Measurements from ENCODE around the gene TUBD1. TPM values are rescaled to one million over a fixed set of nuclear protein-coding genes. Genes with fewer than 3 reads are reported as not detected.
"Not testable (repeated sequence)": the region's sequence is repeated elsewhere in the genome, so short reads cannot be mapped to it uniquely, and the experiment has no call there.

The TUBD1 gene
- total and polyA plus RNA-seq, 12 donors = 4.0 to 10.4 (median 6.6) TPM

DNA sequence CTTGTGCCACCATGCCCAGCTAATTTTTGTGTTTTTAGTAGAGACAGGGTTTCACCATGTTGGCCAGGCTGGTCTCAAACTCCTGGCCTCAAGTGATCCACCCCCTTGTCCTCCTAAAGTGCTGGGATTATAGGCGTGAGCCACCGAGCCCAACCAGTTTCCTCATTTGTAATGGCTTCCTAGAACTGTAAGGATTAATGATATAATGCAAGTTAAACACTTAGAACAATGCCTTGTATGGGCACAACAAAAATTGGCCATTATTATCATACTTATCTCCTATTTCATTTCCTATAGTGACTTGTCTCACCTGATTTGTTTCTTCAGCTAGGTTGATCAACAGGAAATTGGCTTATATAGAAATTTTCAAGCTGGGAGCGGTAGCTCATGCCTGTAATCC, 14.1 kb downstream of the TUBD1 start:
- Histone ChIP-seq H3K4me1 (peaks cover 0 to 3% (median 0%) of the 10 kb centered on the region in 9 donors), H3K4me3 (no peak overlapping the region), H3K27ac (no peak overlapping the region), H3K27me3 (no peaks in the 10 kb centered on the region), H3K36me3 (peaks cover 0 to 100% (median 40%) of the 10 kb centered on the region in 9 donors), H3K9me3 (no peaks in the 10 kb centered on the region)
- no peak for ATAC-seq
- 87 to 91% methylated on average over 3 of the region's 3 CpGs for whole genome bisulfite sequencing, 2 donors
- TF ChIP-seq, protein P1, sequence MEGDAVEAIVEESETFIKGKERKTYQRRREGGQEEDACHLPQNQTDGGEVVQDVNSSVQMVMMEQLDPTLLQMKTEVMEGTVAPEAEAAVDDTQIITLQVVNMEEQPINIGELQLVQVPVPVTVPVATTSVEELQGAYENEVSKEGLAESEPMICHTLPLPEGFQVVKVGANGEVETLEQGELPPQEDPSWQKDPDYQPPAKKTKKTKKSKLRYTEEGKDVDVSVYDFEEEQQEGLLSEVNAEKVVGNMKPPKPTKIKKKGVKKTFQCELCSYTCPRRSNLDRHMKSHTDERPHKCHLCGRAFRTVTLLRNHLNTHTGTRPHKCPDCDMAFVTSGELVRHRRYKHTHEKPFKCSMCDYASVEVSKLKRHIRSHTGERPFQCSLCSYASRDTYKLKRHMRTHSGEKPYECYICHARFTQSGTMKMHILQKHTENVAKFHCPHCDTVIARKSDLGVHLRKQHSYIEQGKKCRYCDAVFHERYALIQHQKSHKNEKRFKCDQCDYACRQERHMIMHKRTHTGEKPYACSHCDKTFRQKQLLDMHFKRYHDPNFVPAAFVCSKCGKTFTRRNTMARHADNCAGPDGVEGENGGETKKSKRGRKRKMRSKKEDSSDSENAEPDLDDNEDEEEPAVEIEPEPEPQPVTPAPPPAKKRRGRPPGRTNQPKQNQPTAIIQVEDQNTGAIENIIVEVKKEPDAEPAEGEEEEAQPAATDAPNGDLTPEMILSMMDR (IDR thresholded peaks at IDR 0.05) = no peak
- no peak for DNase-seq
- intact Hi-C loops (cut with DNase I) = no loop called here

DNA sequence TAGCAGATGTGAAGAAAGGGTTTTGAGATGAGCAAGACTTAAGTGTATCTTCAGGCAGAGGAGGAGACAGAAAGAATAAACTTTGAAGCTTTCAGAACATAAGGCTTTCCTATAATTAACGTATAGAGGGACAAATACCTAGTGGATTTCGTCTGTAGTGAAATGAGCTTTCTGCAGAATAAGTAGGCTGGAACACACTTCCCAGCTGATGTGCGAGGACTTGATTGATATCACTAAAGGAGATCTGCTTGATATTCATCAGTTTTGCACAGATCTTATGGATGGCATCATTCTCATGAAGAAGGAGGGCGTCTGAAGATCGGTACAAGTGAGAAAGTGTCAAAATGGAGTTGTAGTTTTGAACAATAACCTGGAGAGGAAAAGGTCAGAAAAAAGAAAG, 14.8 kb downstream of the TUBD1 start:
- H3K4me3 ChIP-seq = no peak overlapping the region
- no peaks in the 10 kb centered on the region for H3K27me3 ChIP-seq
- ATAC-seq (no peak), DNase-seq (no peak)
- H3K9me3 ChIP-seq = no peaks in the 10 kb centered on the region
- peaks cover 0 to 100% (median 34%) of the 10 kb centered on the region in 9 donors for H3K36me3 ChIP-seq
- H3K27ac ChIP-seq = no peak overlapping the region
- peaks cover 0 to 3% (median 0%) of the 10 kb centered on the region in 9 donors for H3K4me1 ChIP-seq
- intact Hi-C loops (cut with DNase I) = no loop called here
- TF ChIP-seq, protein P1 (IDR thresholded peaks at IDR 0.05) = no peak
- 89 to 92% methylated on average over 5 of the region's 5 CpGs for WGBS, 2 donors

DNA sequence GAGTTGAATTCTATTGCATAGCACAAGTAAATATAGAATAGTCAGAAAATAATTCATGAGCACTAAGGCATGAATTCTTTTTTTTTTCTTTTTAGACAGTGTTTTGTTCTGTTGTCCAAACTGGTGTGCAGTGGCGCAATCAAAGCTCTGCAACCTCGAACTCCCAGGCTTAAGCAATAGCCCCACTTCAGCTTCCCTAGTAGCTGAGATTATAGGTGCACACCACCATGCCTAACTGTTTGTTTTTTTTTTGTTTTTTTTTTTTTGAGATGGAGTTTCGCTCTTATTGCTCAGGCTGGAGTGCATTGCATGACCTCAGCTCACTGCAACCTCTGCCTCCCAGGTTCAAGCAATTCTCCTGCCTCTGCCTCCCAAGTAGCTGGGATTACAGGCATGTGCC, 16.6 kb downstream of the TUBD1 start:
- peaks cover 0 to 3% (median 0%) of the 10 kb centered on the region in 9 donors for H3K4me1 ChIP-seq
- H3K9me3 ChIP-seq = no peaks in the 10 kb centered on the region
- no peak for DNase-seq
- TF ChIP-seq, protein P1 (IDR thresholded peaks at IDR 0.05) = no peak
- H3K4me3 ChIP-seq = no peak overlapping the region
- no peak for ATAC-seq
- no peak overlapping the region for H3K27ac ChIP-seq
- 89 to 96% methylated on average over 3 of the region's 3 CpGs for WGBS, 2 donors
- no peaks in the 10 kb centered on the region for H3K27me3 ChIP-seq
- peaks cover 0 to 100% (median 29%) of the 10 kb centered on the region in 9 donors for H3K36me3 ChIP-seq
- intact Hi-C loops (cut with DNase I) = no loop called here

DNA sequence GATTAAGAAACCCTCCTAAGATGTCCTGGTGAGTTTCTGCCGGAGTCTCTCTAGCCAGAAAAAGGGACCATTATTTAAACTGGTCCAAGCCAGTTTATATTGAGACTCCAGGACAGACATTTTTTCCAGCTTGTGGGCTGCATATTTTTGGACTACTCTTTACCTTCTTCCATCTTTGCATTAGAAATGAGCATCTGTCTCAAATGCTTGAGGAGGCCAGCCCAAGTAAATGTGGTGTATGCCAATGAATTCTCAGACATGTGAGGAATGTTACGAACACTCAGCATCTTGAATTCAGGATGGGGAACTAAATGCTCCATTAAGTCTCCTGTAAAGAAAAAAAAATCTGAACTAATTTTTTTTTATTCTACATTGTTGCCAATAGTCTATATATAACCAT, 18.4 kb downstream of the TUBD1 start:
- Histone ChIP-seq H3K4me3 (no peak overlapping the region), H3K27me3 (no peaks in the 10 kb centered on the region), H3K36me3 (peaks cover 0 to 90% (median 24%) of the 10 kb centered on the region in 9 donors), H3K9me3 (no peaks in the 10 kb centered on the region), H3K27ac (no peak overlapping the region), H3K4me1 (peaks cover 0 to 3% (median 0%) of the 10 kb centered on the region in 9 donors)
- TF ChIP-seq, protein P1 (IDR thresholded peaks at IDR 0.05) = no peak
- DNase-seq (no peak), ATAC-seq (no peak)
- intact Hi-C loops (cut with DNase I) = no loop called here
- WGBS, 2 donors = 93 to 94% methylated on average over 2 of the region's 2 CpGs

DNA sequence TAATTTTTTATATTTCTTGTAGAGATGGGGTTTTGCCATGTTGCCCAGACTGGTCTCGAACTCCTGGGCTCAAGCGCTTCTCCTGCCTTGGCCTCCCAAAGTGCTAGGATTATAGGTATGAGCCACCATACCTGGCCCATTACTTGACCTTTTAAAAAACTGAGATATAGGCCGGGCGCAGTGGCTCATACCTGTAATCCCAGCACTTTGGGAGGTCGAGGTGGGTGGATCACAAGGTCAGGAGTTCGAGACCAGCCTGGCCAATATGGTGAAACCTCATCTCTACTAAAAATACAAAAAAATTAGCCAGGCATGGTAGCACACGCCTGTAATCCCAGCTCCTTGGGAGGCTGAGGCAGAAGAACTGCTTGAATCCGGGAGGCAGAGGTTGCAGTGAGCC, 19.3 kb downstream of the TUBD1 start:
- H3K4me1 ChIP-seq; H3K27me3 ChIP-seq; H3K4me3 ChIP-seq; H3K9me3 ChIP-seq; intact Hi-C loops (cut with DNase I); ATAC-seq; DNase-seq; H3K27ac ChIP-seq: not testable (repeated sequence)
- peaks cover 0 to 80% (median 20%) of the 10 kb centered on the region in 9 donors for H3K36me3 ChIP-seq
- 98% methylated on average over 8 of the region's 8 CpGs for WGBS, 2 donors

Measured in heart right ventricle (tissue), 16 donors.